CD4-positive, alpha-beta T cell (primary cell): ENCODE data around the gene HSPA14. TPM values are rescaled to one million over a fixed set of nuclear protein-coding genes. Genes with fewer than 3 reads are reported as not detected.
A peak's percentile ranks its signal among the peaks of the same experiment; 100 is the strongest.

Experiments used
- ATAC-seq: fragments of 200-7000 bp; cut with Tn5 transposase; one replicate; pipeline ENCODE4 v1.10.0; 2022; ENCODE audit warnings: mild to moderate bottlenecking; ENCODE audit not compliant: poor library complexity
- CTCF ChIA-PET: fragments of 350-600 bp; sonication (Branson Sonifier 250); formaldehyde crosslinking; loops from one replicate; lab custom pipeline; 2021; ENCODE audit warnings: antibody characterized with exemption, inconsistent platforms; lab: Charles Lee
- POLR2A ChIA-PET: fragments of 350-600 bp; sonication (Branson Sonifier 250); formaldehyde crosslinking; loops from one replicate; lab custom pipeline; 2021; ENCODE audit warnings: antibody characterized with exemption, inconsistent platforms; lab: Charles Lee
- DNase-seq, 14 experiments: peaks; one replicate each; pipeline ENCODE4 v3.0.0-alpha.2; 2013 to 2020; ENCODE audit warnings: mixed read lengths in 2 of 14
- H3K27ac ChIP-seq, 2 donors: one replicate each; pipeline versions ENCODE4 v1.5.1 to v1.7.0; 2013; ENCODE audit warnings: low read length in 2 of 2, low read depth in 1 of 2, mild to moderate bottlenecking in 1 of 2
- H3K27me3 ChIP-seq, 2 experiments: 1 replicate in 1 of 2; 2 replicates in 1 of 2; pipeline versions ENCODE4 v1.6.1 to v1.7.0; 2013; ENCODE audit warnings: low read length in 2 of 2, control low read depth in 1 of 2, mild to moderate bottlenecking in 1 of 2, moderate library complexity in 1 of 2; ENCODE audit not compliant: insufficient read depth in 2 of 2, control insufficient read depth in 1 of 2
- H3K36me3 ChIP-seq: one replicate; pipeline ENCODE4 v1.6.1; 2013; ENCODE audit warnings: low read length, control low read depth; ENCODE audit not compliant: insufficient read depth
- H3K4me1 ChIP-seq: one replicate; pipeline ENCODE4 v1.6.1; 2013; ENCODE audit warnings: low read length, control low read depth; ENCODE audit not compliant: insufficient read depth
- H3K4me3 ChIP-seq: one replicate; pipeline ENCODE4 v1.5.1; 2013; ENCODE audit warnings: mild to moderate bottlenecking, low read length, moderate library complexity
- H3K9me3 ChIP-seq, 2 experiments: 1 replicate in 1 of 2; 2 replicates in 1 of 2; pipeline versions ENCODE4 v1.6.1 to v1.7.0; 2013; ENCODE audit warnings: low read length in 2 of 2, mild to moderate bottlenecking in 2 of 2, control low read depth in 1 of 2, moderate library complexity in 1 of 2; ENCODE audit not compliant: control insufficient read depth in 1 of 2, insufficient read depth in 1 of 2
- H3K27ac Mint-ChIP-seq: one replicate; pipeline ENCODE4 v1.8.0; 2020; ENCODE audit warnings: mixed read lengths
- H3K27me3 Mint-ChIP-seq: one replicate; pipeline ENCODE4 v1.8.0; 2021; ENCODE audit warnings: mixed read lengths
- H3K36me3 Mint-ChIP-seq: one replicate; pipeline ENCODE4 v1.8.0; 2021; ENCODE audit warnings: low read depth, mixed read lengths
- H3K4me1 Mint-ChIP-seq: one replicate; pipeline ENCODE4 v1.8.0; 2021; ENCODE audit warnings: low read depth, mixed read lengths
- H3K4me3 Mint-ChIP-seq: one replicate; pipeline ENCODE4 v1.8.0; 2020; ENCODE audit warnings: mild to moderate bottlenecking, mixed read lengths
- H3K9me3 Mint-ChIP-seq: one replicate; pipeline ENCODE4 v1.8.0; 2020; ENCODE audit warnings: mixed read lengths
- CTCF ChIP-seq: fragments of 200-600 bp; IDR thresholded peaks from one replicate; pipeline ENCODE4 v1.8.0; 2022; ENCODE audit warnings: antibody characterized with exemption, mild to moderate bottlenecking
- intact Hi-C, 2 experiments: fragments of 100-400 bp; cut with DNase I in 1 of 2; cut with micrococcal nuclease in 1 of 2; formaldehyde crosslinking; loops; one replicate each; pipeline versions ENCODE4 v1.15.1 to v1.9.0; 2023 to 2025; cut with DNase I, micrococcal nuclease
- total RNA-seq, 174 experiments: library from RNA in 2 of 174; stranded (reverse) in 2 of 174; gene quantifications; one replicate each; pipeline ENCODE4 v1.2.3 and lab custom pipeline; 2021 to 2026

The HSPA14 gene
- total RNA-seq, 2 experiments from 2014 or later = 29.1 to 33.4 TPM

- ATAC-seq = no peak
- H3K4me3 ChIP-seq = no peak overlapping the region
- intact Hi-C loops = no loop called here
- no peaks in the 10 kb centered on the region for H3K4me1 Mint-ChIP-seq
- H3K4me3 Mint-ChIP-seq = no peak overlapping the region
- H3K36me3 ChIP-seq = no peaks in the 10 kb centered on the region
- ChIA-PET CTCF (no interaction called here), POLR2A (no interaction called here)
- H3K4me1 ChIP-seq = no peaks in the 10 kb centered on the region
- H3K9me3 Mint-ChIP-seq = no peaks in the 10 kb centered on the region
- no peaks in the 10 kb centered on the region for H3K36me3 Mint-ChIP-seq
- no peak for DNase-seq
- no peak overlapping the region for H3K27ac ChIP-seq
- no peaks in the 10 kb centered on the region for H3K27me3 Mint-ChIP-seq
- no peaks in the 10 kb centered on the region for H3K27me3 ChIP-seq
- H3K27ac Mint-ChIP-seq = no peak overlapping the region
- H3K9me3 ChIP-seq = no peaks in the 10 kb centered on the region
- TF ChIP-seq CTCF = no peak
These were observed 37.7 kb upstream of the HSPA14 start for GRCh38 chr10:14800397-14800796.

GRCh38 chr10:14801723-14802122 is 36.4 kb upstream of the HSPA14 start:
- Histone ChIP-seq H3K4me3 (no peak overlapping the region), H3K36me3 (no peaks in the 10 kb centered on the region), H3K9me3 (no peaks in the 10 kb centered on the region), H3K27me3 (no peaks in the 10 kb centered on the region), H3K27ac (no peak overlapping the region), H3K4me1 (no peaks in the 10 kb centered on the region)
- Mint-ChIP-seq H3K36me3 (no peaks in the 10 kb centered on the region), H3K27me3 (no peaks in the 10 kb centered on the region), H3K27ac (no peak overlapping the region), H3K9me3 (no peaks in the 10 kb centered on the region), H3K4me3 (no peak overlapping the region), H3K4me1 (no peaks in the 10 kb centered on the region)
- DNase-seq (peak in 1 of 14 experiments; percentile 11), ATAC-seq (no peak)
- POLR2A ChIA-PET = no interaction called here
- intact Hi-C loops = no loop called here
- no peak for TF ChIP-seq CTCF
- CTCF ChIA-PET = no interaction called here

GRCh38 chr10:14803827-14804226 is 34.3 kb upstream of the HSPA14 start:
- Histone ChIP-seq H3K36me3 (no peaks in the 10 kb centered on the region), H3K27ac (no peak overlapping the region), H3K9me3 (no peaks in the 10 kb centered on the region), H3K27me3 (no peaks in the 10 kb centered on the region), H3K4me3 (no peak overlapping the region), H3K4me1 (no peaks in the 10 kb centered on the region)
- H3K9me3 Mint-ChIP-seq = no peaks in the 10 kb centered on the region
- H3K27me3 Mint-ChIP-seq = no peaks in the 10 kb centered on the region
- TF ChIP-seq CTCF = no peak
- intact Hi-C loops = no loop called here
- no peak overlapping the region for H3K27ac Mint-ChIP-seq
- H3K4me1 Mint-ChIP-seq = no peaks in the 10 kb centered on the region
- H3K4me3 Mint-ChIP-seq = no peak overlapping the region
- no peak for DNase-seq
- H3K36me3 Mint-ChIP-seq = no peaks in the 10 kb centered on the region
- POLR2A ChIA-PET = no interaction called here
- CTCF ChIA-PET = no interaction called here
- no peak for ATAC-seq
